HG03159 (cell line): Measurements from ENCODE around the gene WDR47.

Experiments used
- ATAC-seq: cut with Tn5 transposase; IDR thresholded peaks from one replicate; pipeline ENCODE4 v1.9.1; 2021; ENCODE audit warnings: mild to moderate bottlenecking, moderate library complexity; ENCODE audit not compliant: unreplicated experiment

Gene WDR47

GRCh38 chr1:109041621-109042468 lies at the start of gene WDR47:
Gene WDR47 (minus strand): TSS chr1:109042102. CDS start chr1:109023512, 18,590 bp downstream.
- peak; percentile 96 for ATAC-seq

- peak; percentile 38 for ATAC-seq
Measured at GRCh38 chr1:109091078-109091838, 49.4 kb upstream of the WDR47 start.

DNA sequence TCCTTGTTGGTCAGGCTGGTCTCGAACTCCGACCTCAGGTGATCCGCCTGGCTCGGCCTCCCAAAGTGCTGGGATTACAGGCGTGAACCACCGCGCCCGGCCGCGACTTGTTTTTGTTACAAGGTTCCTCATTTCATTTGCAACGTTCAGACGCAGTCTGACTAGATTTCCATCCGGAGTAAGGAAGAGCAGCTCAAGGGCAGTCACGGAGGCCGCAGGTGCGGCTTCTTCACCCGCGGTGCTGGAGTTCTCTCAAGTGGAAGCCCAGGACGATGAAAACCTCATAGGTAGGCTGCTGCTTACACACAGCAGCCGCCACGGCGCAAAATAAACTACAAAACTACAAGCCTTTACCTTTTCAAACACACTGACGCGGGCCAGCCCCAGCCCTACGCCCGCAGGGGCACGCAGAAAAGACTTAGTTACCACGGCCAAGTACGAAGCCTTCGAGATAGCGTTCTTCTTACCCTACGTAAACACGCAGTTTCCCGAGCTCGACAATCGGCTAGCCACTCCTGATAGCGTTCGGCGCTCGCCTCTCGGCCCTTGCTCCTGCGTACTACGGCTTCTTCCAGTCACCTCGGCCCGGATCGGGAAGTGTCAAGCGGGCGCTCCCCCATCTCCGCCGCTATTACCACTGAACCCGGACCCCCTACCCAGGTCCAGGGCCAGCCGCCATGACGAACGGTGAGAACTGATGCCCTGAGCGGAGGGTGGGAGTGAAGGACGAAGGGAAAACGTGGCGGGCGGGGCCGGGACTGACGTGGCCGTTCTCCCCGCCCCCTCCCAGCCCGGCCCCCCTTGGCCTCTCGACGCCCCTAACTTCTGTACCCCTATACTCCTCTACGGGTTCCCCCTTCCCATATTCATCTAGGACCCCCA lies 48.5 kb upstream of the WDR47 start, which contains the start of gene TMEM167B:
Gene TMEM167B (plus strand): TSS at position 569 of the 882 bp plus-strand sequence. CDS start 109 bp downstream, at position 678.
- ATAC-seq, result peak; percentile 93

- no peak for ATAC-seq
Measured at GRCh38 chr1:109089242-109090015, 47.5 kb upstream of the WDR47 start.

- ATAC-seq, result no peak
Measured at GRCh38 chr1:109084563-109085517, 42.9 kb upstream of the WDR47 start.

GRCh38 chr1:109083923-109084322 lies 42.0 kb upstream of the WDR47 start:
- ATAC-seq, result no peak

GRCh38 chr1:109083501-109083900 lies 41.6 kb upstream of the WDR47 start:
- ATAC-seq, result no peak

GRCh38 chr1:109080441-109081082 lies 38.7 kb upstream of the WDR47 start:
- ATAC-seq, result no peak

DNA sequence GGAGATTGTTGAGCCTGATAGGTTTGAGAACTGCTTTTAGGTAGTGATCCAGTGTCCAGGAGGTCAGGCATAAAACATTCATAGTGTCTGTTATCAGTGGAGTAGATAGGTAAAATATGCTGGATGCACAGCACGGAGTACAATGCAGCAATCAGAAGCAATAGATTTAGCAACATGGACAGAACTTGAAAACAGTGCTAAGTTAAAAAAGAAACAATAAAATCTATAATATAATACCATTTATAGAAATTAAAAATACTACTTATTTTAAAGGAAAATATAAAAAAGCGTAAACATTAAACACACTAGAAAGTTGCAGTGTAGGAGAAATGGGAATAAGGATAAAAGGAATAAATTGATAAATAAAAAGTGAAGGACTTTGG lies 37.3 kb upstream of the WDR47 start:
- ATAC-seq, result no peak

DNA sequence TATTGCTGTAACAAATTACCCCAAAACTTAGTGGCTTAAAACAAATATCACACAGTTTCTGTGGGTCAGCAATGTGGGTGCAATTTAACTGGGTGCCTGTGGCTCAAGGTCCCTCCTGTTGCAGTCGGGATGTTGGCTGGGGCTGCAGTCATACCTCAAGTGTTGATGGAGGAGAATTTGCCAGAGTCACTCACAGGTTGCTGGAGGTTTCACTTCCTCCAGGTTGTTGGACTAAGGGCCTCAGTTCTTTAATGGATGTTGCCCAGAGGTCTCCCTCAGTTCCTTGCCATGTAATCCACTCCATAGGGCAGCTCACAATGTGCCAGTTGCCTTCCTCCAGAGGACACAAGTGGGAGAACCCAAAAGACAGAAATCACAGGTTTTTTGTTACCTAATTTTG lies 36.4 kb upstream of the WDR47 start:
- no peak for ATAC-seq

DNA sequence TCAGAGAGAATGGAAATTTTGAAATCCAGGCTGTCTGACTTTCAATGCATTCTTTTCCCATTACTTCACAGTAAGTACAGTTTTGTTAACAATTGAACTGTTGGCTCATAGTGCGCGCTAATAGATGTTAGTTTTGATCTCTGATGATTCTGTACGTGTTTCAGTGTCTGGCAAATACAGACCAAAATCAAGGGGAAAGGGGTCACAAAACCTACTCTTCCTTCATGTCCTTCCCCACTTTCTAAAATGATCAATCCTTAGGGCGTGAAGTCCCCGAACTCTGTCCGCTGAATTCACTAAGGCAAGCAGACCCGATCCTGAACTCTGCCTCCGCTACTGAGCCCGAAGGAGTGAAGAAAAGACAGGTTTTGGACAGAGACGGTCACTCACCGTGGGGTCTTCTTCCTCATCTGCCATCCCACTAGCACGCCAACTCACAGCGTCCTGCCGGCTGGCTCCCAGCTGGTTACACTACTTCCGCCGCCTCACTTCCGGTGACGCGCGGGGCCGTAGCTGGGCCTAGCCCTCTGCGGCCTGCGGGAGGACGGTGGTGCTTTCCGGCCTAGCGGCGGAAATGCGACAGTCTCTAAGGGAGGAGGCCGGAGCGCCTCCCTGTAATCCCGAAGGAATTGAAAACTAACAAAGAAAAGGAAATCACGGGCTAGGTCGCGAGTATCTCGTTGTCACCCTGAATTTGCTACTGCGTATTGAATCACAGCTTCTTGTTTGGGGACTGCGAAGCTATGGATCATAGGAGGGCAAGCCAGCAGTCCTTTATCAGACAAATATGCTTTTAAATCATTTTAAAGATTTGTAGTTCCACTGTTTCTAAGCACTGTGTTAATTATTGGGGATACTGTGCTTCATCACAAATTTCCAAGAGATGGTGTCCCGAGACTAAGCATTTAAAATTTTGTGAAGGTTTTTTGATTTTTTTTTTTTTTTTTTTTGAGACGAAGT lies 33.9 kb upstream of the WDR47 start, which contains the start of gene TAF13:
Gene TAF13 (minus strand): TSS at position 473 of the 960 bp plus-strand sequence. CDS start 56 bp downstream, at position 417.
- ATAC-seq, result peak; percentile 99

DNA sequence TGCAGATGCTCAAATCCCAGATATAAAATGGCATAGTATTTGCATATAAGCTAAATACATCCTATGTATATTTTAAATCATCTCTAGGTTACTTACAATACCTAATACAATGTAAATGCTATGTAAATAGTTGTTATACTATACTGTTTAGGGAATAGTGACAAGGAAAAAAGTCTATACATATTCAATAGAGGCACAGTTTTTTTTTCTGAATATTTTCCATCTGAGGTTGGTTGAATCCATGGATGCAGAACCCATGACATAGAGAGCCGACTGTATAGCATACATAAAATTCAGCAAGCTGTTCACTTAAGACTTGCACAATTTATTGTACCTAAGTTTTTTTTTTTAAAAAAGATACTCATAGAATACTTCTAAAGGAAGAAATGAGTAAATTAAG lies 27.4 kb upstream of the WDR47 start:
- no peak for ATAC-seq

GRCh38 chr1:109067883-109068282 lies 26.0 kb upstream of the WDR47 start:
- ATAC-seq, result no peak

DNA sequence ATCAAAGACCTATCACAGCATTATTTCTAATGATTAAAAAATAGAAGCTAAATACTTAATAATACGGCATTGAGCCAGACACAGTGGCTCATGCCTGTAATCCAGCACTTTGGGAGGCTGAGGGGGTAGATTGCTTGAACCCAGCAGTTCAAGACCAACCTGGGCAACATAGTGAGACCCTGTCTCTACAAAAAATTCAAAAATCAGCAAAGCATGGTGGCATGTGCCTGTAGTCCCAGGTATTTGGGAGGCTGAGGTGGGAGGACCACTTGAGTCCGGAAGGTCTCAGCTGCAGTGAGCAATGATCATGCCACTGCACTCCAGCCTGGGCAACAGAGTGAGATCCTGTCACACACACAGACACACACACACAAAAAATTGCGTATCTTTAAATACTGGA lies 23.2 kb upstream of the WDR47 start:
- ATAC-seq, result no peak

DNA sequence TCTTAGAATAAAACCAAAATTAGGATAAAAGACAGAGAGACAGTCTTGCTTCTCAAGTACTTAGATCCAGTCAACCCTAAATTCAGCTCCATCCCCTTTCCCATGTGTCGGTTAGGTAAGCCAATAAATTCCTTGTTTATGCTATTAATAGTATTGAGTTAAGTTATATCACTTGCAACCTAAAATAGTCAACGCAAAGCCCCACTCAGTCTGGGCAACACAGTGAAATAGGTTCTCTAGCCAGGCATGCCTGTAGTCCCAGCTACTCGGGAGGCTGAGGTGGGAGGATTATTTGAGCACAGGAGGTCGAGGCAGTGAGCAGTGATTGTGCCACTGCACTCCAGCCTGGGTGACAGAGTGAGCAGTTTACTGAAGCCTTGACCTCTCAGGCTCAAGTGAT lies 19.3 kb upstream of the WDR47 start:
- ATAC-seq, result no peak

- no peak for ATAC-seq
Measured at GRCh38 chr1:109060707-109061106, 18.8 kb upstream of the WDR47 start.

- ATAC-seq, result no peak
Measured at GRCh38 chr1:109059026-109059425, 17.1 kb upstream of the WDR47 start.
